ENCODE measurements around the gene VPS33A.
"Not testable (repeated sequence)": the region's sequence is repeated elsewhere in the genome, so short reads cannot be mapped to it uniquely, and the experiment has no call there.

DNA sequence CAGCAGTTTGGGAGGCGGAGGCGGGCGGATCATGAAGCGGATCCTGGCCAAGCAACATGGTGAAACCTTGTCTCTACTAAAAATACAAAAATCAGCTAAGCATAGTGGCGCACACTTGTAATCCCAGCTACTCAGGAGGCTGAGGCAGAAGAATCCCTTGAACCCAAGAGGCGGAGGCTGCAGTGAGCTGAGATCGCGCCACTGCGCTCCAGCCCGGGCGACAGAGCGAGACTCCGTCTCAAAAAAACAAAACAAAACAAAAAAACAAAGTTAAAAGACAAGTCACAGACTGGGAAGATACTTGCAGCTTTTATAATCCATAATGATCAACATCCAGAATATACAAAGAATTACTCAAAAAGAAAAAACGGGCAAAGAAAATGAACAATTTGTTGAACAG lies 5.6 kb downstream of the VPS33A start:
- TF ChIP-seq CTCF (IDR thresholded peaks at IDR 0.05); RAD21 (conservative IDR thresholded peaks at IDR 0.05 in 1 of 2, IDR thresholded peaks at IDR 0.05 in 1 of 2); ESRRA (IDR thresholded peaks at IDR 0.05; ENCODE audit: borderline replicate concordance, low read length); HDAC2 (IDR thresholded peaks at IDR 0.05); FOSL2 (IDR thresholded peaks at IDR 0.05); FOSL2 (CRISPR knock-in tag; IDR thresholded peaks at IDR 0.05); POLR2A (IDR thresholded peaks at IDR 0.05; ENCODE audit: low read length); SMC3 (IDR thresholded peaks at IDR 0.05): not testable (repeated sequence)
- TF ChIP-seq, protein P1, sequence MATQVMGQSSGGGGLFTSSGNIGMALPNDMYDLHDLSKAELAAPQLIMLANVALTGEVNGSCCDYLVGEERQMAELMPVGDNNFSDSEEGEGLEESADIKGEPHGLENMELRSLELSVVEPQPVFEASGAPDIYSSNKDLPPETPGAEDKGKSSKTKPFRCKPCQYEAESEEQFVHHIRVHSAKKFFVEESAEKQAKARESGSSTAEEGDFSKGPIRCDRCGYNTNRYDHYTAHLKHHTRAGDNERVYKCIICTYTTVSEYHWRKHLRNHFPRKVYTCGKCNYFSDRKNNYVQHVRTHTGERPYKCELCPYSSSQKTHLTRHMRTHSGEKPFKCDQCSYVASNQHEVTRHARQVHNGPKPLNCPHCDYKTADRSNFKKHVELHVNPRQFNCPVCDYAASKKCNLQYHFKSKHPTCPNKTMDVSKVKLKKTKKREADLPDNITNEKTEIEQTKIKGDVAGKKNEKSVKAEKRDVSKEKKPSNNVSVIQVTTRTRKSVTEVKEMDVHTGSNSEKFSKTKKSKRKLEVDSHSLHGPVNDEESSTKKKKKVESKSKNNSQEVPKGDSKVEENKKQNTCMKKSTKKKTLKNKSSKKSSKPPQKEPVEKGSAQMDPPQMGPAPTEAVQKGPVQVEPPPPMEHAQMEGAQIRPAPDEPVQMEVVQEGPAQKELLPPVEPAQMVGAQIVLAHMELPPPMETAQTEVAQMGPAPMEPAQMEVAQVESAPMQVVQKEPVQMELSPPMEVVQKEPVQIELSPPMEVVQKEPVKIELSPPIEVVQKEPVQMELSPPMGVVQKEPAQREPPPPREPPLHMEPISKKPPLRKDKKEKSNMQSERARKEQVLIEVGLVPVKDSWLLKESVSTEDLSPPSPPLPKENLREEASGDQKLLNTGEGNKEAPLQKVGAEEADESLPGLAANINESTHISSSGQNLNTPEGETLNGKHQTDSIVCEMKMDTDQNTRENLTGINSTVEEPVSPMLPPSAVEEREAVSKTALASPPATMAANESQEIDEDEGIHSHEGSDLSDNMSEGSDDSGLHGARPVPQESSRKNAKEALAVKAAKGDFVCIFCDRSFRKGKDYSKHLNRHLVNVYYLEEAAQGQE (IDR thresholded peaks at IDR 0.05) = not testable (repeated sequence)

Measured in A549 (cell line).